ENCODE data around the gene ID3.

DNA sequence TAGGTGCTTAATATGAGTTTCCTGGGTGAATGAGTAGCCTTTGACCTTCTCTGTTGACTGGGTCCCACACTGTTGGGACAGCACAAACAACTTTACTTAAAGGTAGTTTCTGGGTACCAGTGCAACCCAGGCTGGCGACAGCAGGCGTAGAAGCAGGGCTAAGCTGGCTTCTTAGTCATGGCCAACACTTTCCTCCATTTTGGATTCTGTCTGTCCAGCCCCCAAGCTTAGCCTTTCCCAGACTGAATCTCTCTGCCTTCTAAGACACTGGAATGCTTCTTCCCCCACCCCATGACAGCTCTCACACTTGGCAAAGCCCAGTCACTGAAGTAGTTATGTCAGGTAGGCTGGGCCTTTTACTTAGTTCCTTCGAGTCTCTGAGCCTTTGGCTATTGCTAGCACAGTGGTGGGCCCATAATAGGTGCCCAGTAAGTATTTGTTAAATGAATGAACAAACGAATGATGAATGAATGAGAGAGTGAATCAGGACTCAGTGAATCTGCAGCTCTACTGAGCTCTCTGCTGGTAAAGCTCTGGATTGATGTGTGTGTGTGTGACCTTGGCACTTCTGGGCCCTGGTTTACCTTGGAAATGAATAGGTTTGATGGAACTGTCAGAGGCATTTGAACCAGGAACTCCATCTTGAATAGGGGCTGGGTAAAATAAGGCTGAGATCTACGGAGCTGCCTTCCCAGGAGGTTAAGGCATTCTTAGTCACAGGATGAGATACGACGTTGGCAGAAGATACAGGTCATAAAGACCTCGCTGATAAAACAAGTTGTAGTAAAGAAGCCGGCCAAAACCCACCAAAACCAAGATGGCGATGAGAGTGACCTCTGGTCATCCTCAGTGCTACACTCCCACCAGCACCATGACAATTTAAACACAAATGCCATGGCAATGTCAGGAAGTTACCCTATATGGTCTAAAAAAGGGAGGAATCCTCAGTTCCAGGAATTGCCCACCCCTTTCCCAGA lies 37.4 kb upstream of the ID3 start:
- TF ChIP-seq, protein P1, sequence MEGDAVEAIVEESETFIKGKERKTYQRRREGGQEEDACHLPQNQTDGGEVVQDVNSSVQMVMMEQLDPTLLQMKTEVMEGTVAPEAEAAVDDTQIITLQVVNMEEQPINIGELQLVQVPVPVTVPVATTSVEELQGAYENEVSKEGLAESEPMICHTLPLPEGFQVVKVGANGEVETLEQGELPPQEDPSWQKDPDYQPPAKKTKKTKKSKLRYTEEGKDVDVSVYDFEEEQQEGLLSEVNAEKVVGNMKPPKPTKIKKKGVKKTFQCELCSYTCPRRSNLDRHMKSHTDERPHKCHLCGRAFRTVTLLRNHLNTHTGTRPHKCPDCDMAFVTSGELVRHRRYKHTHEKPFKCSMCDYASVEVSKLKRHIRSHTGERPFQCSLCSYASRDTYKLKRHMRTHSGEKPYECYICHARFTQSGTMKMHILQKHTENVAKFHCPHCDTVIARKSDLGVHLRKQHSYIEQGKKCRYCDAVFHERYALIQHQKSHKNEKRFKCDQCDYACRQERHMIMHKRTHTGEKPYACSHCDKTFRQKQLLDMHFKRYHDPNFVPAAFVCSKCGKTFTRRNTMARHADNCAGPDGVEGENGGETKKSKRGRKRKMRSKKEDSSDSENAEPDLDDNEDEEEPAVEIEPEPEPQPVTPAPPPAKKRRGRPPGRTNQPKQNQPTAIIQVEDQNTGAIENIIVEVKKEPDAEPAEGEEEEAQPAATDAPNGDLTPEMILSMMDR (IDR thresholded peaks at IDR 0.05): no peak
- no peak for TF ChIP-seq ZFX (IDR thresholded peaks at IDR 0.05; ENCODE audit: borderline replicate concordance)
